SK-N-SH (cell line): Measurements from ENCODE around the gene CMTM2. TPM values are rescaled to one million over a fixed set of nuclear protein-coding genes. Genes with fewer than 3 reads are reported as not detected.

Experiments used
- CTCF ChIA-PET: fragments of 300-600, 350-600 bp; formaldehyde crosslinking; extraction: SDS; loops from one replicate; lab custom pipeline; 2021; lab: Yijun Ruan, JAX
- POLR2A ChIA-PET: fragments of 350-600 bp; sonication (Branson Sonifier 250); formaldehyde crosslinking; extraction: SDS; loops from one replicate; lab custom pipeline; 2020; ENCODE audit warnings: antibody characterized with exemption, inconsistent platforms; lab: Yijun Ruan, JAX
- DNase-seq: peaks from one replicate; pipeline ENCODE4 v3.0.0; 2012
- H2AFZ ChIP-seq: fragments of 200-600 bp; sonication (generic); 2 replicates; pipeline ENCODE4 v1.8.1; 2016; ENCODE audit warnings: antibody characterized with exemption, mild to moderate bottlenecking, low read depth
- H3F3A ChIP-seq: fragments of 200-600 bp; sonication (generic); replicated peaks from 2 replicates; pipeline ENCODE3; 2016; ENCODE audit warnings: antibody characterized with exemption, mild to moderate bottlenecking; ENCODE audit not compliant: insufficient read depth
- H3K27ac ChIP-seq, 2 experiments: fragments of 200-500 bp in 1 of 2; fragments of 200-600 bp in 1 of 2; sonication (Bioruptor generic) in 1 of 2; sonication (generic), shearing (Covaris generic) in 1 of 2; 2 replicates each; pipeline versions ENCODE4 v1.5.1 to v1.6.1; 2014 to 2016; ENCODE audit warnings: low read depth in 2 of 2, inconsistent platforms in 1 of 2, low read length in 1 of 2, mild to moderate bottlenecking in 1 of 2, mixed read lengths in 1 of 2
- H3K27me3 ChIP-seq: fragments of 200-600 bp; sonication (generic), shearing (Covaris generic); 2 replicates; pipeline ENCODE4 v1.6.1; 2016; ENCODE audit warnings: mixed run types; ENCODE audit not compliant: insufficient read depth
- H3K36me3 ChIP-seq, 2 experiments: fragments of 200-500 bp in 1 of 2; fragments of 200-600 bp in 1 of 2; sonication (Bioruptor generic) in 1 of 2; sonication (generic) in 1 of 2; replicated peaks in 1 of 2; 2 replicates each; pipeline versions ENCODE3 to v1.5.1; 2014 to 2016; ENCODE audit warnings: low read length in 1 of 2, mild to moderate bottlenecking in 1 of 2; ENCODE audit not compliant: insufficient read depth in 2 of 2, control insufficient read depth in 1 of 2
- H3K4me1 ChIP-seq, 2 experiments: fragments of 200-500 bp in 1 of 2; fragments of 200-600 bp in 1 of 2; sonication (Bioruptor generic) in 1 of 2; sonication (generic), shearing (Covaris generic) in 1 of 2; 2 replicates each; pipeline versions ENCODE4 v1.5.1 to v1.6.1; 2014 to 2016; ENCODE audit warnings: low read depth in 1 of 2, low read length in 1 of 2, mixed run types in 1 of 2; ENCODE audit not compliant: insufficient read depth in 2 of 2, control insufficient read depth in 1 of 2
- H3K4me2 ChIP-seq: fragments of 200-600 bp; sonication (generic), shearing (Covaris generic); 2 replicates; pipeline ENCODE4 v1.6.1; 2017; ENCODE audit warnings: mixed run types
- H3K4me3 ChIP-seq, 2 experiments: fragments of 200-500 bp in 1 of 2; fragments of 200-600 bp in 1 of 2; sonication (Bioruptor generic) in 1 of 2; sonication (generic), shearing (Covaris generic) in 1 of 2; 2 replicates each; pipeline versions ENCODE4 v1.5.1 to v1.8.1; 2014 to 2016; ENCODE audit warnings: low read depth in 2 of 2, inconsistent platforms in 1 of 2, low read length in 1 of 2, mild to moderate bottlenecking in 1 of 2, mixed read lengths in 1 of 2, moderate library complexity in 1 of 2
- H3K79me2 ChIP-seq: fragments of 200-600 bp; sonication (generic); 2 replicates; pipeline ENCODE4 v1.8.1; 2017; ENCODE audit warnings: mild to moderate bottlenecking; ENCODE audit not compliant: insufficient read depth
- H3K9ac ChIP-seq: fragments of 200-600 bp; sonication (generic); 2 replicates; pipeline ENCODE4 v1.6.1; 2017; ENCODE audit warnings: mixed run types
- H3K9me2 ChIP-seq: fragments of 200-600 bp; sonication (generic); 2 replicates; pipeline ENCODE4 v1.6.1; 2017; ENCODE audit warnings: mixed run types
- H3K9me3 ChIP-seq: fragments of 200-600 bp; sonication (generic); 2 replicates; pipeline ENCODE4 v1.6.1; 2017; ENCODE audit warnings: mixed run types, mild to moderate bottlenecking, moderate library complexity
- H4K20me1 ChIP-seq: fragments of 200-600 bp; sonication (generic); 2 replicates; pipeline ENCODE4 v1.6.1; 2017; ENCODE audit warnings: mild to moderate bottlenecking, mixed run types; ENCODE audit not compliant: insufficient read depth
- CTCF ChIP-seq: fragments of 200-600 bp; sonication (generic); IDR thresholded peaks from 2 replicates; pipeline ENCODE4 v1.6.1; 2017; ENCODE audit warnings: antibody characterized with exemption, mild to moderate bottlenecking, moderate library complexity
- FOSL2 ChIP-seq: IDR thresholded peaks from 2 replicates; pipeline ENCODE4 v1.4.0; 2012; ENCODE audit warnings: low read depth, mild to moderate bottlenecking, moderate library complexity, borderline replicate concordance
- FOXJ3 ChIP-seq: sonication (generic); formaldehyde crosslinking; IDR thresholded peaks from 2 replicates; pipeline ENCODE4 v1.5.1; 2020; ENCODE audit warnings: mild to moderate bottlenecking, missing genetic modification reagents
- GABPA ChIP-seq: IDR thresholded peaks from 2 replicates; pipeline ENCODE4 v1.4.0; 2012; ENCODE audit warnings: low read depth, mild to moderate bottlenecking
- MXI1 ChIP-seq: IDR thresholded peaks from 2 replicates; pipeline ENCODE4 v1.6.1; 2012; ENCODE audit warnings: mild to moderate bottlenecking, low read depth, low read length, improper control_type of control experiment
- POLR2AphosphoS5 ChIP-seq: IDR thresholded peaks from 2 replicates; pipeline ENCODE4 v1.6.1; 2012; ENCODE audit warnings: low read depth, low read length
- RFX5 ChIP-seq: IDR thresholded peaks from 2 replicates; pipeline ENCODE4 v1.6.1; 2012; ENCODE audit warnings: mild to moderate bottlenecking, improper control_type of control experiment, low read length
- SIN3A ChIP-seq: IDR thresholded peaks from 2 replicates; pipeline ENCODE4 v1.6.1; 2012; ENCODE audit warnings: low read depth, mild to moderate bottlenecking, low read length, moderate library complexity, borderline replicate concordance
- TAF1 ChIP-seq: IDR thresholded peaks from 2 replicates; pipeline ENCODE4 v1.6.1; 2012; ENCODE audit warnings: low read depth, mild to moderate bottlenecking, low read length, moderate library complexity, borderline replicate concordance
- TCF12 ChIP-seq: IDR thresholded peaks from 2 replicates; pipeline ENCODE4 v1.4.0; 2012
- USF1 ChIP-seq: IDR thresholded peaks from 2 replicates; pipeline ENCODE4 v1.4.0; 2012; ENCODE audit warnings: low read depth, borderline replicate concordance
- USF2 ChIP-seq: fragments of 150-350 bp; IDR thresholded peaks from 2 replicates; pipeline ENCODE4 v1.6.1; 2017; ENCODE audit warnings: antibody characterized with exemption, low read length, low read depth, borderline replicate concordance
- YY1 ChIP-seq: IDR thresholded peaks from 2 replicates; pipeline ENCODE4 v1.4.0; 2012; ENCODE audit warnings: low read depth, mild to moderate bottlenecking
- WGBS: methylation state at CpG from one replicate; pipeline ENCODE4 v1.1.6; 2017; ENCODE audit warnings: low lambda C conversion rate; 5-methylcytosine and 5-hydroxymethylcytosine counted together
- polyA plus RNA-seq, 3 experiments: library from polyadenylated mRNA; depleted of rRNA; stranded (reverse); fragments of >200 nt; gene quantifications; 2 replicates each; pipeline ENCODE4 v1.2.3, GENCODE V29; 2012
- TF ChIP-seq, protein P1 (sequence below): IDR thresholded peaks from 2 replicates; pipeline ENCODE4 v1.6.1; 2012; ENCODE audit warnings: mild to moderate bottlenecking, low read depth, low read length, moderate library complexity
- TF ChIP-seq, protein P2 (sequence below): IDR thresholded peaks from 2 replicates; pipeline ENCODE4; 2012
- TF ChIP-seq, protein P3 (sequence below): IDR thresholded peaks from 2 replicates; pipeline ENCODE4 v1.4.0; 2012; ENCODE audit warnings: low read depth

Gene CMTM2
- polyA plus RNA-seq, 1 of the 3 experiments (the other 2 are of a cell fraction) = not detected

- CTCF ChIA-PET = interaction anchor here (0.9 to 2.6 kb wide), 4 partner anchors 13 to 113 kb away, joined by 3 to 9 read pairs (median 5); no protein-coding TSS in a partner anchor
- Histone ChIP-seq H3K27ac (peak overlapping the region in 1 of 2 experiments; percentile 66; a peak in 3 of 4 replicates), H3K27me3 (no peaks in the 10 kb centered on the region), H3K4me2 (peak overlapping the region; percentile 94)
- TF ChIP-seq POLR2AphosphoS5 (no peak), TCF12 (no peak), USF2 (no peak), TAF1 (no peak), USF1 (no peak), MXI1 (no peak), FOXJ3 (CRISPR knock-in tag) (no peak)
- TF ChIP-seq, protein P1, sequence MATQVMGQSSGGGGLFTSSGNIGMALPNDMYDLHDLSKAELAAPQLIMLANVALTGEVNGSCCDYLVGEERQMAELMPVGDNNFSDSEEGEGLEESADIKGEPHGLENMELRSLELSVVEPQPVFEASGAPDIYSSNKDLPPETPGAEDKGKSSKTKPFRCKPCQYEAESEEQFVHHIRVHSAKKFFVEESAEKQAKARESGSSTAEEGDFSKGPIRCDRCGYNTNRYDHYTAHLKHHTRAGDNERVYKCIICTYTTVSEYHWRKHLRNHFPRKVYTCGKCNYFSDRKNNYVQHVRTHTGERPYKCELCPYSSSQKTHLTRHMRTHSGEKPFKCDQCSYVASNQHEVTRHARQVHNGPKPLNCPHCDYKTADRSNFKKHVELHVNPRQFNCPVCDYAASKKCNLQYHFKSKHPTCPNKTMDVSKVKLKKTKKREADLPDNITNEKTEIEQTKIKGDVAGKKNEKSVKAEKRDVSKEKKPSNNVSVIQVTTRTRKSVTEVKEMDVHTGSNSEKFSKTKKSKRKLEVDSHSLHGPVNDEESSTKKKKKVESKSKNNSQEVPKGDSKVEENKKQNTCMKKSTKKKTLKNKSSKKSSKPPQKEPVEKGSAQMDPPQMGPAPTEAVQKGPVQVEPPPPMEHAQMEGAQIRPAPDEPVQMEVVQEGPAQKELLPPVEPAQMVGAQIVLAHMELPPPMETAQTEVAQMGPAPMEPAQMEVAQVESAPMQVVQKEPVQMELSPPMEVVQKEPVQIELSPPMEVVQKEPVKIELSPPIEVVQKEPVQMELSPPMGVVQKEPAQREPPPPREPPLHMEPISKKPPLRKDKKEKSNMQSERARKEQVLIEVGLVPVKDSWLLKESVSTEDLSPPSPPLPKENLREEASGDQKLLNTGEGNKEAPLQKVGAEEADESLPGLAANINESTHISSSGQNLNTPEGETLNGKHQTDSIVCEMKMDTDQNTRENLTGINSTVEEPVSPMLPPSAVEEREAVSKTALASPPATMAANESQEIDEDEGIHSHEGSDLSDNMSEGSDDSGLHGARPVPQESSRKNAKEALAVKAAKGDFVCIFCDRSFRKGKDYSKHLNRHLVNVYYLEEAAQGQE = no peak
- TF ChIP-seq, all 33 proteins: peak for 0
- H3K9me2 ChIP-seq = no peaks in the 10 kb centered on the region
- H3K9me3 ChIP-seq = no peaks in the 10 kb centered on the region
- H3F3A ChIP-seq = peaks cover 3% of the 10 kb centered on the region
- H3K9ac ChIP-seq = peak overlapping the region; percentile 93; the same call in 1 of the 2 replicates
- H3K36me3 ChIP-seq = peaks cover 0 to 11% of the 10 kb centered on the region in 2 experiments
- POLR2A ChIA-PET = no interaction called here
- 99% methylated on average over 9 of the region's 9 CpGs for WGBS
- H2AFZ ChIP-seq = peak overlapping the region; percentile 75; the same call in 1 of the 2 replicates
- peaks cover 14% of the 10 kb centered on the region for H3K79me2 ChIP-seq
- H4K20me1 ChIP-seq = no peaks in the 10 kb centered on the region
- peaks cover 19 to 27% of the 10 kb centered on the region in 2 experiments; a peak in 3 of 4 replicates for H3K4me1 ChIP-seq
- H3K4me3 ChIP-seq = peak overlapping the region; percentile 65 to 66
- no peak for DNase-seq
Observed at GRCh38 chr16:66548868-66549267, 30.4 kb upstream of the CMTM2 start.

DNA sequence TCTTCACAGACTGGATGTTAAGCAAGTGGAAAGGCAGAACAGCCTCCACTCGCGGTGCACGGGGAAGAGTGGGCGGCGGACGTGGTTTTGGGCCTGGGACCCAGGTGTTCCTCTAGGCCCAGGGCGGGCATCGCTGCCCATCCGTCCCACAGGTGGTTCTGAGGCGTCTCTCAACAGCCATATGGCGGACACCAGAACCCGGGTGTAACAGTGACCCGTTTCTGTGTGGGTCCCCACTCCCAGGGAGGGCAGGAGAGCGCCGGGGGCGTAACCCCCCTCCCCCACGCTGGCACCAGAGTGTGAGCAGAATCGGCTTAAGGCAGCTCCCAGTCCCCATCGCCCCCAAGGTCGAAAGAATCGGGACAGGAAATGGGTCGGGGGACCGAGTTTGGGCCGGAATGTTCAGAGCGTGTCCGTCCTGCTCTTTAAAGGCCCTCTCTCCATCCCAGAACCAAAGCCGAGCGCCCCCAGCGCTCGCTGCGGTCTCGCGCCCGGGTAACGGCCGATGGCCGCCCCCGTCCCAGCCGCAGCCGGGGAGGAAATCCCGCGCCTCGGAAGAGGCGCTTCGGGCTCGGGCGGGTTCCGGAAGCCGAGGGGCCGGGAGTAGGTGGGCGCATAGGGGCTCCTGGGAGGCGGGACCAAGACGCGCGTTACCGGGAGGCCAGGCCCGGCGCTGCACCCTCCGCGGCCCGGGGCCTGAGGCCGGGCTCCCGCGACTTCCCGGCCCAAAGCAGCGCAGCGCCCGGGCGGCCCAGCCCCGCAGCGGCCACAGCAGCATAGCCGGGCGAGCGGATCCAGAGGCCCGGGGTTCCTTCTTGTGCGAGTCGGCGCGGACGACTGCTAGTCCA, 29.8 kb upstream of the CMTM2 start, which contains the start of gene TK2:
Gene TK2 (minus strand): TSS at position 839 of the 848 bp plus-strand sequence. CDS start 61 bp downstream, at position 778.
- Histone ChIP-seq H3K9me2 (no peaks in the 10 kb centered on the region), H3K4me1 (peaks cover 19 to 27% of the 10 kb centered on the region in 2 experiments; a peak in 3 of 4 replicates), H3K9ac (peak within 1 kb of the TSS; percentile 93), H3K4me3 (peak within 1 kb of the TSS; percentile 65 to 66), H4K20me1 (no peaks in the 10 kb centered on the region), H3K9me3 (no peaks in the 10 kb centered on the region), H3K27me3 (no peaks in the 10 kb centered on the region), H3K79me2 (peaks cover 21% of the 10 kb centered on the region), H2AFZ (peak within 1 kb of the TSS; percentile 75), H3K4me2 (peak within 1 kb of the TSS; percentile 94), H3K36me3 (peaks cover 0 to 5% of the 10 kb centered on the region in 2 experiments), H3K27ac (peak within 1 kb of the TSS; percentile 66 to 86), H3F3A (peaks cover 3% of the 10 kb centered on the region)
- ChIA-PET POLR2A (no interaction called here), CTCF (interaction anchor here (2.6 kb wide), 1 partner anchor 13 kb away, joined by 9 read pairs; no protein-coding TSS in a partner anchor)
- peak; percentile 91 for DNase-seq
- WGBS = 68% methylated on average over 13 of the region's 80 CpGs
- TF ChIP-seq SIN3A (peak; percentile 41; the same call in 1 of the 2 replicates), YY1 (peak; percentile 57; the same call in 1 of the 2 replicates), RFX5 (no peak), TAF1 (peak; percentile 71; the same call in 1 of the 2 replicates), GABPA (peak; percentile 56; the same call in 1 of the 2 replicates), FOSL2 (no peak), CTCF (peak; percentile 47)
- TF ChIP-seq, protein P2, sequence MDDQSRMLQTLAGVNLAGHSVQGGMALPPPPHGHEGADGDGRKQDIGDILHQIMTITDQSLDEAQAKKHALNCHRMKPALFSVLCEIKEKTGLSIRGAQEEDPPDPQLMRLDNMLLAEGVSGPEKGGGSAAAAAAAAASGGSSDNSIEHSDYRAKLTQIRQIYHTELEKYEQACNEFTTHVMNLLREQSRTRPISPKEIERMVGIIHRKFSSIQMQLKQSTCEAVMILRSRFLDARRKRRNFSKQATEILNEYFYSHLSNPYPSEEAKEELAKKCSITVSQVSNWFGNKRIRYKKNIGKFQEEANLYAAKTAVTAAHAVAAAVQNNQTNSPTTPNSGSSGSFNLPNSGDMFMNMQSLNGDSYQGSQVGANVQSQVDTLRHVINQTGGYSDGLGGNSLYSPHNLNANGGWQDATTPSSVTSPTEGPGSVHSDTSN = no peak
- TF ChIP-seq, protein P3, sequence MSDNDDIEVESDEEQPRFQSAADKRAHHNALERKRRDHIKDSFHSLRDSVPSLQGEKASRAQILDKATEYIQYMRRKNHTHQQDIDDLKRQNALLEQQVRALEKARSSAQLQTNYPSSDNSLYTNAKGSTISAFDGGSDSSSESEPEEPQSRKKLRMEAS = no peak
